Measurements from ENCODE around the gene PDLIM4. TPM values are rescaled to one million over a fixed set of nuclear protein-coding genes. Genes with fewer than 3 reads are reported as not detected.

PDLIM4 gene
- total RNA-seq, 1 donor from 2014 or later = 47.8 TPM

- H3K9me3 Mint-ChIP-seq (ENCODE audit: unreplicated experiment) = no peaks in the 10 kb centered on the region
- no peak for TF ChIP-seq CTCF (IDR thresholded peaks at IDR 0.05)
- peaks cover 20% of the 10 kb centered on the region for H3K4me1 Mint-ChIP-seq (ENCODE audit: unreplicated experiment)
- no peaks in the 10 kb centered on the region for H3K27me3 Mint-ChIP-seq (ENCODE audit: unreplicated experiment)
- no peak overlapping the region for H3K27ac Mint-ChIP-seq (ENCODE audit: unreplicated experiment)
- H3K36me3 Mint-ChIP-seq (ENCODE audit: unreplicated experiment) = no peaks in the 10 kb centered on the region
- peak; percentile 46 for DNase-seq (ENCODE audit: extremely low spot score, unreplicated experiment)
- H3K4me3 Mint-ChIP-seq (ENCODE audit: unreplicated experiment) = no peak overlapping the region
Measured at GRCh38 chr5:132297211-132297940, 39.9 kb downstream of the PDLIM4 start.

GRCh38 chr5:132298298-132299212 lies 41.1 kb downstream of the PDLIM4 start:
- Mint-ChIP-seq H3K4me1 (ENCODE audit: unreplicated experiment) (peaks cover 11% of the 10 kb centered on the region), H3K27ac (ENCODE audit: unreplicated experiment) (no peak overlapping the region), H3K4me3 (ENCODE audit: unreplicated experiment) (no peak overlapping the region), H3K9me3 (ENCODE audit: unreplicated experiment) (no peaks in the 10 kb centered on the region), H3K36me3 (ENCODE audit: unreplicated experiment) (no peaks in the 10 kb centered on the region), H3K27me3 (ENCODE audit: unreplicated experiment) (no peaks in the 10 kb centered on the region)
- DNase-seq (ENCODE audit: extremely low spot score, unreplicated experiment) = peak; percentile 75
- no peak for TF ChIP-seq CTCF (IDR thresholded peaks at IDR 0.05)

- no peak overlapping the region for H3K4me3 Mint-ChIP-seq (ENCODE audit: unreplicated experiment)
- peaks cover 3% of the 10 kb centered on the region for H3K4me1 Mint-ChIP-seq (ENCODE audit: unreplicated experiment)
- H3K36me3 Mint-ChIP-seq (ENCODE audit: unreplicated experiment) = peaks cover under 1% of the 10 kb centered on the region
- no peak for TF ChIP-seq CTCF (IDR thresholded peaks at IDR 0.05)
- no peak for DNase-seq (ENCODE audit: extremely low spot score, unreplicated experiment)
- H3K27me3 Mint-ChIP-seq (ENCODE audit: unreplicated experiment) = no peaks in the 10 kb centered on the region
- H3K9me3 Mint-ChIP-seq (ENCODE audit: unreplicated experiment) = peaks cover 4% of the 10 kb centered on the region
- H3K27ac Mint-ChIP-seq (ENCODE audit: unreplicated experiment) = no peak overlapping the region
Measured at GRCh38 chr5:132299917-132300316, 42.4 kb downstream of the PDLIM4 start.

- peaks cover 13% of the 10 kb centered on the region for H3K9me3 Mint-ChIP-seq (ENCODE audit: unreplicated experiment)
- H3K27me3 Mint-ChIP-seq (ENCODE audit: unreplicated experiment) = no peaks in the 10 kb centered on the region
- peak; percentile 63 for DNase-seq (ENCODE audit: extremely low spot score, unreplicated experiment)
- peaks cover 6% of the 10 kb centered on the region for H3K36me3 Mint-ChIP-seq (ENCODE audit: unreplicated experiment)
- no peak overlapping the region for H3K4me3 Mint-ChIP-seq (ENCODE audit: unreplicated experiment)
- H3K27ac Mint-ChIP-seq (ENCODE audit: unreplicated experiment) = no peak overlapping the region
- TF ChIP-seq CTCF (IDR thresholded peaks at IDR 0.05) = no peak
- no peaks in the 10 kb centered on the region for H3K4me1 Mint-ChIP-seq (ENCODE audit: unreplicated experiment)
Measured at GRCh38 chr5:132300577-132301343, 43.3 kb downstream of the PDLIM4 start.

Data from osteocyte (in vitro differentiated cells).